SH-SY5Y (cell line): ENCODE measurements around the gene BICRA.

Experiments used
- GATA2 ChIP-seq: IDR thresholded peaks from 2 replicates; pipeline ENCODE4 v1.6.1; 2011; ENCODE audit warnings: mild to moderate bottlenecking, low read depth, low read length
- GATA3 ChIP-seq: IDR thresholded peaks from 2 replicates; pipeline ENCODE4 v1.6.1; 2011; ENCODE audit warnings: low read depth, mild to moderate bottlenecking, low read length, moderate library complexity

DNA sequence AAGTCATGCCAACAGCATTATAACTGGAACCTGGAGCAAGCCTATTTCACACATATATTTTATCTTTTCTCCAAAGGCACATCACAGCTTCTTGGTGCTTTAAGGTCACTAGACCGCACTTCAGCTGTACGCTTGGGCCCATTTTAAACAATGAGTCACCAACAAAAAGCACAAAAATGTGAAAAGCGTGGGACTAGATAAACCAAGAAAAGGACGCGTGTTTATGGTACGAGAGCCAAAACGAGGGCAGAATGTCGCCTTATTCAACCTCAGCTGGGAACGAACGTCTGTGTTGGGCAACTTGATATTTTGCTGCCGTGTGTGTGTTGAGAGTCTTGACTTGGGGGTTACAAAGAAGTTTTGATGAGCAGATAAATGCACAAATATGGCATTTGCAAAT lies 95.1 kb downstream of the BICRA start:
- no peak for TF ChIP-seq GATA3
- no peak for TF ChIP-seq GATA2
